K562 (cell line): ENCODE results near the gene NOCT. TPM values are rescaled to one million over a fixed set of nuclear protein-coding genes. Genes with fewer than 3 reads are reported as not detected.

ENCODE experiments used
- ATAC-seq: fragments of 200-7000 bp; cut with Tn5 transposase; 3 replicates; pipeline ENCODE4 v1.9.1; 2020; ENCODE audit warnings: moderate library complexity
- BruUV-seq: library from RNA; stranded (reverse); fragments of 400-500 nt; replicated peaks from 2 replicates; lab custom pipeline; 2021; lab: Mats Ljungman, UMichigan
- CTCF ChIA-PET: fragments of 300-600 bp; formaldehyde crosslinking; extraction: SDS; loops from one replicate; lab custom pipeline; 2021; ENCODE audit warnings: low intra/inter-chr PET ratio; lab: Yijun Ruan, JAX
- POLR2A ChIA-PET: fragments of 300-600, 350-650 bp; sonication (Branson Sonifier 250); formaldehyde crosslinking; extraction: SDS; loops from one replicate; lab custom pipeline; 2021; ENCODE audit warnings: antibody characterized with exemption, inconsistent platforms; lab: Yijun Ruan, JAX
- DNase-seq, 4 experiments: peaks; one replicate each; pipeline versions ENCODE4 v3.0.0 to v3.0.0-alpha.2; 2011 to 2018; ENCODE audit warnings: low spot score in 3 of 4, mixed read lengths in 3 of 4; ENCODE audit errors: extremely low read depth in 1 of 4
- FAIRE-seq: peaks from 2 replicates; lab custom pipeline; 2011; peaks lifted over from hg19 to GRCh38; lab: Jason Lieb, UNC
- H2AFZ ChIP-seq: 2 replicates; pipeline ENCODE4 v1.6.0; 2011; ENCODE audit warnings: low read depth, low read length, control low read depth, inconsistent platforms
- H3K27ac ChIP-seq: fragments of 200-600 bp; 3 replicates; pipeline ENCODE4 v1.8.0; 2011; ENCODE audit warnings: low read depth, mild to moderate bottlenecking, control low read depth, inconsistent platforms, low read length, moderate library complexity, mixed read lengths; ENCODE audit errors: extremely low read depth
- H3K27me3 ChIP-seq, 2 experiments: fragments of 300-600 bp in 1 of 2; 2 replicates in 1 of 2; 3 replicates in 1 of 2; pipeline versions ENCODE4 v1.6.0 to v1.8.0; 2011; ENCODE audit warnings: inconsistent platforms in 2 of 2, low read length in 2 of 2, mild to moderate bottlenecking in 1 of 2, mixed read lengths in 1 of 2, moderate library complexity in 1 of 2; ENCODE audit not compliant: control insufficient read depth in 2 of 2, insufficient read depth in 2 of 2
- H3K36me3 ChIP-seq: fragments of 300-600 bp; 3 replicates; pipeline ENCODE4 v1.8.0; 2011; ENCODE audit warnings: mild to moderate bottlenecking, low read length, inconsistent platforms; ENCODE audit not compliant: control insufficient read depth, insufficient read depth
- H3K4me1 ChIP-seq, 2 experiments: fragments of 200-600 bp in 1 of 2; replicated peaks in 1 of 2; 2 replicates in 1 of 2; 3 replicates in 1 of 2; pipeline versions ENCODE4 v1.5.1 to v1.8.0; 2011; ENCODE audit warnings: inconsistent platforms in 2 of 2, low read length in 2 of 2, mild to moderate bottlenecking in 1 of 2, mixed read lengths in 1 of 2, moderate library complexity in 1 of 2; ENCODE audit not compliant: control insufficient read depth in 2 of 2, insufficient read depth in 2 of 2
- H3K4me2 ChIP-seq: 2 replicates; pipeline ENCODE4 v1.6.1; 2011; ENCODE audit warnings: low read length, control low read depth, inconsistent platforms, mixed read lengths; ENCODE audit not compliant: insufficient read depth
- H3K4me3 ChIP-seq: fragments of 200-600 bp; sonication (generic), shearing (Covaris generic); 2 replicates; pipeline ENCODE4 v1.5.1; 2016; ENCODE audit warnings: control low read depth, inconsistent platforms
- H3K79me2 ChIP-seq: fragments of 200-600 bp; 3 replicates; pipeline ENCODE4 v1.8.0; 2011; ENCODE audit warnings: low read length, inconsistent platforms; ENCODE audit not compliant: control insufficient read depth, insufficient read depth
- H3K9ac ChIP-seq, 2 experiments: 2 replicates each; pipeline versions ENCODE4 v1.6.0 to v1.6.1; 2011; ENCODE audit warnings: low read depth in 2 of 2, low read length in 2 of 2, control low read depth in 1 of 2, inconsistent platforms in 1 of 2, mild to moderate bottlenecking in 1 of 2, mixed read lengths in 1 of 2; ENCODE audit not compliant: insufficient read depth in 1 of 2
- H3K9me1 ChIP-seq: one replicate; pipeline ENCODE4 v1.6.0; 2011; ENCODE audit warnings: inconsistent platforms, mild to moderate bottlenecking, low read length, moderate library complexity; ENCODE audit not compliant: control insufficient read depth, insufficient read depth
- H3K9me3 ChIP-seq: replicated peaks from 2 replicates; pipeline ENCODE4 v1.5.1; 2011; ENCODE audit warnings: low read depth, low read length, inconsistent platforms; ENCODE audit not compliant: control insufficient read depth, insufficient read depth
- H4K20me1 ChIP-seq: replicated peaks from 2 replicates; pipeline ENCODE4 v1.6.1; 2011; ENCODE audit warnings: low read length, inconsistent platforms, mixed read lengths; ENCODE audit not compliant: control insufficient read depth, insufficient read depth
- CEBPB ChIP-seq: fragments of 450-650 bp; IDR thresholded peaks from 2 replicates; pipeline ENCODE4 v1.6.1; 2016; ENCODE audit warnings: missing genetic modification characterization, missing compliant biosample characterization
- EP300 ChIP-seq: IDR thresholded peaks from 2 replicates; pipeline ENCODE4 v1.6.1; 2012; ENCODE audit warnings: low read length, improper control_type of control experiment
- MTA2 ChIP-seq: fragments of 450-650 bp; IDR thresholded peaks from 2 replicates; pipeline ENCODE4 v1.6.1; 2016; ENCODE audit warnings: low read depth
- PML ChIP-seq: IDR thresholded peaks from 2 replicates; pipeline ENCODE4 v1.6.1; 2012; ENCODE audit warnings: low read length, inconsistent platforms
- RBFOX2 ChIP-seq: fragments of 200-400 bp; formaldehyde crosslinking; IDR thresholded peaks from 2 replicates; pipeline ENCODE4 v1.6.1; 2017; ENCODE audit warnings: low read depth, mild to moderate bottlenecking, low read length, moderate library complexity
- TEAD4 ChIP-seq, 2 experiments: sonication (generic) in 1 of 2; formaldehyde crosslinking in 1 of 2; IDR thresholded peaks; 2 replicates each; pipeline versions ENCODE4 v1.6.1 to v1.8.0; 2012 to 2022; ENCODE audit warnings: borderline replicate concordance in 1 of 2, inconsistent platforms in 1 of 2, low read length in 1 of 2, mild to moderate bottlenecking in 1 of 2, missing genetic modification reagents in 1 of 2
- ZNF696 ChIP-seq: fragments of 250-450 bp; sonication (Bioruptor Pico); conservative IDR thresholded peaks from 2 replicates; pipeline ENCODE4 v1.4.0; 2020; ENCODE audit warnings: mild to moderate bottlenecking, moderate library complexity
- WGBS: fragments of 100-300 bp; shearing (Covaris generic); methylation state at CpG from one replicate; pipeline ENCODE4 v1.1.6; 2016; ENCODE audit warnings: low coverage, mixed read lengths; ENCODE audit not compliant: insufficient coverage; ENCODE audit errors: missing lambda C conversion rate; 5-methylcytosine and 5-hydroxymethylcytosine counted together
- in situ Hi-C: fragments of 300-500 bp; cut with MboI; formaldehyde crosslinking; loops from 4 replicates; pipeline ENCODE4 v1.15.0; 2018; ENCODE audit warnings: inconsistent platforms, mixed read lengths
- intact Hi-C: fragments of 100-400 bp; cut with micrococcal nuclease; formaldehyde crosslinking; loops from 2 replicates; pipeline ENCODE4 v1.14.2; 2022
- polyA plus RNA-seq, 8 experiments: library from polyadenylated mRNA; depleted of rRNA in 4 of 8; stranded (reverse) in 5 of 8; unstranded in 3 of 8; fragments of >200 nt; fragmentation: Nextera tagmentation in 2 of 8; fragmentation: Illumina TruSeq in 1 of 8; extraction: Ambion mirVana in 2 of 8; extraction: Trizol in 1 of 8; gene quantifications; 2 replicates each; pipeline versions ENCODE4 v1.2.1 to v1.2.3, GENCODE V29; 2011 to 2014; ENCODE audit warnings: inconsistent platforms in 1 of 8, missing spikeins in 1 of 8
- total RNA-seq, 7 experiments: library from RNA; depleted of rRNA in 6 of 7; stranded (reverse); fragments of >200 nt in 6 of 7; fragmentation: Illumina TruSeq in 2 of 7; extraction: Trizol in 2 of 7; gene quantifications; 2 replicates each; pipeline versions ENCODE4 v1.2.1 to v1.2.3, GENCODE V29; 2011 to 2021; ENCODE audit warnings: low replicate concordance in 1 of 7
- TF ChIP-seq, protein P1 (sequence below): fragments of 250-450 bp; sonication (Bioruptor Pico); IDR thresholded peaks from 2 replicates; pipeline ENCODE4 v1.8.0; 2022; ENCODE audit warnings: moderate library complexity, mild to moderate bottlenecking, inconsistent platforms
- TF ChIP-seq, protein P2 (sequence below): sonication (generic); formaldehyde crosslinking; IDR thresholded peaks from 2 replicates; pipeline ENCODE4 v1.8.0; 2022; ENCODE audit warnings: missing genetic modification reagents, mild to moderate bottlenecking, moderate library complexity, borderline replicate concordance

NOCT gene
- total and polyA plus RNA-seq, 9 of the 15 experiments (the other 6 are each of a cell fraction or from before 2014, with no cell fraction given), result 1.3 to 20.2 (median 11.1) TPM

DNA sequence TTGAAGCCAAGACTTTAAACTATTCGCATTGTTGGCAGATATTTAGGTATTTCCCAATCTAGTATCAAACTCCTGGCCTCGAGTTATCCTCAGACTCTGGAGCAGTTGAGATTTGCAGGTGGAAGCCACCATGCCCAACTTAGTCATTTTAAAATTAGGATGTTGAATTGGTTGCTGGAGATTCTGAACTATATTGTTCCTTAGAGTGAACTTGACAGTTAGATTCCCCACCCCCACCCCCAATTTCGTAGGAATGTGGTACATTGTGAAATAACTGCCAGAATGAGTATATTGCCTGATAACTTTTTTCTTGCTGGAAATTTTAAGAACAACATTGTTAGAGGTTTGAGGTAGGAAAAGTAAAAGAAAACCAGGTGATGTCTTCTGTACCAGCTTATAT is 2.3 kb downstream of the NOCT start:
- Histone ChIP-seq H3K27me3 (no peaks in the 10 kb centered on the region), H3K9me3 (no peaks in the 10 kb centered on the region), H3K36me3 (peaks cover 45% of the 10 kb centered on the region), H3K79me2 (peaks cover 72% of the 10 kb centered on the region), H3K27ac (no peak overlapping the region; the same call in 2 of the 3 replicates), H3K9me1 (no peaks in the 10 kb centered on the region), H3K4me1 (peaks cover 15 to 28% of the 10 kb centered on the region in 2 experiments; a peak in 4 of 5 replicates), H2AFZ (no peak overlapping the region), H3K4me3 (peak overlapping the region; percentile 20; the same call in 1 of the 2 replicates), H4K20me1 (peaks cover 3% of the 10 kb centered on the region), H3K4me2 (peak overlapping the region; percentile 60), H3K9ac (no peak overlapping the region)
- intact Hi-C loops, result loop anchor here (5.0 to 10.0 kb wide), 4 partner anchors 64 to 773 kb away; partner anchors contain the start of genes ELF2 and SLC7A11
- no peak for DNase-seq
- ChIA-PET CTCF (no interaction called here), POLR2A (interaction anchor here (0.6 to 6.6 kb wide), 3 partner anchors 11 to 649 kb away, joined by 3 to 52 read pairs (median 3); partner anchors contain the start of gene NDUFC1)
- BruUV-seq, result no TSS peak
- in situ Hi-C loops, result no loop called here
- FAIRE-seq, result no peak
- no peak for ATAC-seq
- 8% methylated on average over 3 of the region's 3 CpGs for WGBS
- TF ChIP-seq, protein P1, sequence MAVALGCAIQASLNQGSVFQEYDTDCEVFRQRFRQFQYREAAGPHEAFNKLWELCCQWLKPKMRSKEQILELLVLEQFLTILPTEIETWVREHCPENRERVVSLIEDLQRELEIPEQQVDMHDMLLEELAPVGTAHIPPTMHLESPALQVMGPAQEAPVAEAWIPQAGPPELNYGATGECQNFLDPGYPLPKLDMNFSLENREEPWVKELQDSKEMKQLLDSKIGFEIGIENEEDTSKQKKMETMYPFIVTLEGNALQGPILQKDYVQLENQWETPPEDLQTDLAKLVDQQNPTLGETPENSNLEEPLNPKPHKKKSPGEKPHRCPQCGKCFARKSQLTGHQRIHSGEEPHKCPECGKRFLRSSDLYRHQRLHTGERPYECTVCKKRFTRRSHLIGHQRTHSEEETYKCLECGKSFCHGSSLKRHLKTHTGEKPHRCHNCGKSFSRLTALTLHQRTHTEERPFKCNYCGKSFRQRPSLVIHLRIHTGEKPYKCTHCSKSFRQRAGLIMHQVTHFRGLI, result no peak
- TF ChIP-seq PML (0 out of 2 replicates have a peak, but pooled peaks have one; percentile 23), CEBPB (peak; percentile 82), TEAD4 (IDR thresholded peaks at IDR 0.05; ENCODE audit: low read length) (peak; percentile 49), TEAD4 (CRISPR knock-in tag; IDR thresholded peaks at IDR 0.05; ENCODE audit: borderline replicate concordance) (no peak), RBFOX2 (peak; percentile 29; the same call in 1 of the 2 replicates), MTA2 (no peak), ZNF696 (CRISPR knock-in tag) (no peak), EP300 (peak; percentile 56)
- TF ChIP-seq, protein P2, sequence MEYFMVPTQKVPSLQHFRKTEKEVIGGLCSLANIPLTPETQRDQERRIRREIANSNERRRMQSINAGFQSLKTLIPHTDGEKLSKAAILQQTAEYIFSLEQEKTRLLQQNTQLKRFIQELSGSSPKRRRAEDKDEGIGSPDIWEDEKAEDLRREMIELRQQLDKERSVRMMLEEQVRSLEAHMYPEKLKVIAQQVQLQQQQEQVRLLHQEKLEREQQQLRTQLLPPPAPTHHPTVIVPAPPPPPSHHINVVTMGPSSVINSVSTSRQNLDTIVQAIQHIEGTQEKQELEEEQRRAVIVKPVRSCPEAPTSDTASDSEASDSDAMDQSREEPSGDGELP, result no peak
